HG03565 (cell line): Measurements from ENCODE around the gene SLC39A7.
"Not testable (repeated sequence)": the region's sequence is repeated elsewhere in the genome, so short reads cannot be mapped to it uniquely, and the experiment has no call there.

ENCODE experiments used
- ATAC-seq: cut with Tn5 transposase; IDR thresholded peaks from one replicate; pipeline ENCODE4 v1.9.1; 2021; ENCODE audit warnings: mild to moderate bottlenecking, moderate library complexity; ENCODE audit not compliant: unreplicated experiment

Gene SLC39A7

GRCh38 chr6:33226503-33227120 is 25.9 kb downstream of the SLC39A7 start:
- not testable (repeated sequence) for ATAC-seq

GRCh38 chr6:33235221-33235634 is 34.6 kb downstream of the SLC39A7 start:
- ATAC-seq = no peak

- no peak for ATAC-seq
Measured at GRCh38 chr6:33236328-33236727, 35.7 kb downstream of the SLC39A7 start.

GRCh38 chr6:33236852-33237251 is 36.2 kb downstream of the SLC39A7 start:
- no peak for ATAC-seq

GRCh38 chr6:33237741-33238140 is 37.1 kb downstream of the SLC39A7 start:
- no peak for ATAC-seq

GRCh38 chr6:33241968-33242367 is 41.3 kb downstream of the SLC39A7 start:
- ATAC-seq = no peak

GRCh38 chr6:33243476-33243875 is 42.8 kb downstream of the SLC39A7 start:
- no peak for ATAC-seq

GRCh38 chr6:33247977-33248642 is 47.4 kb downstream of the SLC39A7 start:
- no peak for ATAC-seq

GRCh38 chr6:33248643-33248931 is 47.9 kb downstream of the SLC39A7 start:
- ATAC-seq = no peak

- ATAC-seq = peak; percentile 90
Measured at GRCh38 chr6:33248932-33249731, 48.5 kb downstream of the SLC39A7 start.

GRCh38 chr6:33249732-33250630 is 49.3 kb downstream of the SLC39A7 start:
- no peak for ATAC-seq

- ATAC-seq = no peak
Measured at GRCh38 chr6:33250731-33251130, 50.1 kb downstream of the SLC39A7 start.

GRCh38 chr6:33251395-33252012 is 50.8 kb downstream of the SLC39A7 start:
- ATAC-seq = no peak

GRCh38 chr6:33252759-33253158 is 52.1 kb downstream of the SLC39A7 start:
- no peak for ATAC-seq
